Measurements from ENCODE around the gene TENT4B.

TENT4B gene

DNA sequence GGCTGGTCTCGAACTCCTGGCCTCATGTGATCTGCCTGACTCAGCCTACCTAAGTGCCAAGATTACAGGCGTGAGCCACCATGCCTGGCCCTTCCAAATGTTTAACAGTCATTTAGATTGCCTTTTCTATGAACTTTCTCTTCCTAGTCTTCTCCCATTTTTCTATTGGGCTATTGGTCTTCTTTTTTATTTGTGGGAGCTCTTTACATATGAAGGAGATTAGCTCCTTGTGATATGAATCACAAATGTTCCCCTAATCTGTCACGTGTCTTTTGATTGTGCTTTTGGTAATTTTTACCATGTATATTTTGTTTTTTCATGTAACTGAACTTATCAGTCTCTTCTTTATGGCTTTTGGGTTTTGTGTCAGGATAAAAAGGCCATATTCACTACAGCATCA lies 125.1 kb downstream of the TENT4B start:
- peaks cover 6% of the 10 kb centered on the region for H3K4me1 ChIP-seq (ENCODE audit: control insufficient read depth, low read depth, low read length)
- no peaks in the 10 kb centered on the region for H3K27me3 ChIP-seq (ENCODE audit: control insufficient read depth, insufficient read depth, low read length)
- H3K27ac ChIP-seq (ENCODE audit: low read length): no peak overlapping the region
- no peak overlapping the region for H3K4me3 ChIP-seq (ENCODE audit: low read length)
- H3K36me3 ChIP-seq (ENCODE audit: control insufficient read depth, low read depth, low read length): no peaks in the 10 kb centered on the region
- H3K9me3 ChIP-seq (ENCODE audit: control insufficient read depth, low read depth, low read length): no peaks in the 10 kb centered on the region
- no peak overlapping the region for H3K9ac ChIP-seq (ENCODE audit: low read length)

- peaks cover 6% of the 10 kb centered on the region for H3K4me1 ChIP-seq (ENCODE audit: control insufficient read depth, low read depth, low read length)
- H3K27me3 ChIP-seq (ENCODE audit: control insufficient read depth, insufficient read depth, low read length): no peaks in the 10 kb centered on the region
- H3K4me3 ChIP-seq (ENCODE audit: low read length): no peak overlapping the region
- no peaks in the 10 kb centered on the region for H3K36me3 ChIP-seq (ENCODE audit: control insufficient read depth, low read depth, low read length)
- H3K9me3 ChIP-seq (ENCODE audit: control insufficient read depth, low read depth, low read length): no peaks in the 10 kb centered on the region
- no peak overlapping the region for H3K9ac ChIP-seq (ENCODE audit: low read length)
- H3K27ac ChIP-seq (ENCODE audit: low read length): no peak overlapping the region
Measured at GRCh38 chr16:50279504-50279865, 126.4 kb downstream of the TENT4B start.

GRCh38 chr16:50280932-50281331 lies 127.8 kb downstream of the TENT4B start:
- H3K9me3 ChIP-seq (ENCODE audit: control insufficient read depth, low read depth, low read length): no peaks in the 10 kb centered on the region
- no peak overlapping the region for H3K4me3 ChIP-seq (ENCODE audit: low read length)
- H3K9ac ChIP-seq (ENCODE audit: low read length): no peak overlapping the region
- no peaks in the 10 kb centered on the region for H3K36me3 ChIP-seq (ENCODE audit: control insufficient read depth, low read depth, low read length)
- peaks cover 6% of the 10 kb centered on the region for H3K4me1 ChIP-seq (ENCODE audit: control insufficient read depth, low read depth, low read length)
- H3K27ac ChIP-seq (ENCODE audit: low read length): no peak overlapping the region
- no peaks in the 10 kb centered on the region for H3K27me3 ChIP-seq (ENCODE audit: control insufficient read depth, insufficient read depth, low read length)

Data from iPS-18a (cell line).